Fibroblast of upper back skin (primary cell): ENCODE data around the gene CDCA4.

ENCODE experiments used
- DNase-seq: peaks from one replicate; pipeline ENCODE4 v3.0.0-alpha.2; 2013

The CDCA4 gene

GRCh38 chr14:105011312-105011990 is 9.4 kb downstream of the CDCA4 start:
- no peak for DNase-seq

- no peak for DNase-seq
Observed at GRCh38 chr14:105010891-105011291, 10.0 kb downstream of the CDCA4 start.

- DNase-seq: no peak
Observed at GRCh38 chr14:105010106-105010505, 10.8 kb downstream of the CDCA4 start.

- DNase-seq: no peak
Observed at GRCh38 chr14:105007593-105008264, 13.2 kb downstream of the CDCA4 start.

GRCh38 chr14:105006831-105007592 is 13.9 kb downstream of the CDCA4 start:
- DNase-seq: no peak

- DNase-seq: no peak
Observed at GRCh38 chr14:105005929-105006830, 14.7 kb downstream of the CDCA4 start.

GRCh38 chr14:105005329-105005928 is 15.5 kb downstream of the CDCA4 start:
- DNase-seq: no peak

- DNase-seq: no peak
Observed at GRCh38 chr14:104999361-104999760, 21.5 kb downstream of the CDCA4 start.

GRCh38 chr14:104998801-104999200 is 22.1 kb downstream of the CDCA4 start:
- no peak for DNase-seq

GRCh38 chr14:104996483-104996882 is 24.4 kb downstream of the CDCA4 start:
- DNase-seq: no peak

- DNase-seq: no peak
Observed at GRCh38 chr14:104996032-104996431, 24.9 kb downstream of the CDCA4 start.

- DNase-seq: no peak
Observed at GRCh38 chr14:104994978-104995377, 25.9 kb downstream of the CDCA4 start.

GRCh38 chr14:104993808-104994591 is 26.9 kb downstream of the CDCA4 start:
- no peak for DNase-seq

GRCh38 chr14:104993306-104993705 is 27.6 kb downstream of the CDCA4 start:
- no peak for DNase-seq

GRCh38 chr14:104992501-104992900 is 28.4 kb downstream of the CDCA4 start:
- DNase-seq: no peak

- no peak for DNase-seq
Observed at GRCh38 chr14:104991896-104992230, 29.0 kb downstream of the CDCA4 start.

- no peak for DNase-seq
Observed at GRCh38 chr14:104989951-104990303, 31.0 kb downstream of the CDCA4 start.

- DNase-seq: no peak
Observed at GRCh38 chr14:104989236-104989950, 31.5 kb downstream of the CDCA4 start.

GRCh38 chr14:104986487-104987164 is 34.3 kb downstream of the CDCA4 start:
- DNase-seq: no peak

- peak; percentile 88 for DNase-seq
Observed at GRCh38 chr14:104985675-104986486, 35.0 kb downstream of the CDCA4 start, which contains the start of gene CLBA1. TSS of gene CLBA1 (plus strand) at chr14:104985788. CDS start at chr14:104986432, 644 bp downstream.
